Stimulated activated CD8-positive, alpha-beta memory T cell treated with anti-CD3 and anti-CD28 coated beads, Interleukin-15, amount 100 ng/mL, for 1 hour (primary cell): ENCODE data around the gene STAM.

Experiments used
- DNase-seq: peaks from one replicate; pipeline ENCODE4 v3.0.0-alpha.2; 2020; ENCODE audit warnings: low read depth

Gene STAM

DNA sequence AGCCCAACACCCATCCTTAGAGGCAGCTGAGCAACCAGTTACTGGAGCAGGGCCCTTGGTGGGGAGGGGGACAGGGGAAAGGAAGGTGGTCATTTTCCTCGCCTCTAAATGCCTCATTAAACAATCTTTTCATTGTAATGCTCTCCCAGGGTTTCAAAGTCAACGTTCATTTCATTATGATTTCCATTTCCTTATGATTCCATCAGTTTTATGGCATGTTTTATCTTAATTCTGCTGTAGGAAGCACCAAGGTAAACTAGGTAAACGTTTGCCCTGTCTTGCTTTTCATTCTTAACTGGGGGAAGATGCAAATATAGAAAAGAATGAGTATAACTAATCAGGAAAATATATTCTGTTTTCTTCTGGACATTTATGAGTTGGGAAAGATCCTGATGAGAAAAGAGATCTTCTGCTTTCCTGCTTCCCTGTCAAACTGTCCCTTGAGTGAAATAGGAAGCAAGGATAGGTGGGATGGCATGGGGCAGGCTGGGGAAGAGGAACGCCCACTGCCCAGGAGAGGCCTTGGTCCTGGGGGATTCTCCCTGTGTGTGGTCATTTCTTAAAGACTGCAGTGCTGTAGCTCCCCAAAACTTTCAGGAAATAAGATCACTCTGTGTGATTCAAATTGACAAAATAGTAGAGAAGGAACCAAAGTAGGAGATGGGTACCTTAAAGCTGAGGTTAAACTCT lies 87.5 kb downstream of the STAM start:
- no peak for DNase-seq

DNA sequence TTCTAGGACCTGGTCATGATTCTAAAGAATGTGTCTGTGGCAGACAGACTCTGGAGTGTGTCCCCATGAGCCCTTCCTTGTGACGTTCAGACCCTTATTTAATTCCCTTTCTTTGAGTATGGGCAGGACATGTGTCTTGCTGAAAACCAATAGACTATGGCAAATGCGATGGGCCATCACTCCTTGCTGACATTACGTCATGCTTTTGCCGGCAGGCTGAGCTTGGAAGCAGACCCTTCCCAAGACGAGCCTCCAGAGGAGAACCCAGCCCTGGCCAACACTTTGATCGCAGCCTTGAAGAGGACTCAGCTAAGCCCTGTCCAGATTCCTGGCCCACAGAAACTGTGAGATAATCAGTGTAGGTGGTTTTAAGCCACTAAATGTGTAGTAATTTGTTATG lies 89.7 kb downstream of the STAM start:
- no peak for DNase-seq

DNA sequence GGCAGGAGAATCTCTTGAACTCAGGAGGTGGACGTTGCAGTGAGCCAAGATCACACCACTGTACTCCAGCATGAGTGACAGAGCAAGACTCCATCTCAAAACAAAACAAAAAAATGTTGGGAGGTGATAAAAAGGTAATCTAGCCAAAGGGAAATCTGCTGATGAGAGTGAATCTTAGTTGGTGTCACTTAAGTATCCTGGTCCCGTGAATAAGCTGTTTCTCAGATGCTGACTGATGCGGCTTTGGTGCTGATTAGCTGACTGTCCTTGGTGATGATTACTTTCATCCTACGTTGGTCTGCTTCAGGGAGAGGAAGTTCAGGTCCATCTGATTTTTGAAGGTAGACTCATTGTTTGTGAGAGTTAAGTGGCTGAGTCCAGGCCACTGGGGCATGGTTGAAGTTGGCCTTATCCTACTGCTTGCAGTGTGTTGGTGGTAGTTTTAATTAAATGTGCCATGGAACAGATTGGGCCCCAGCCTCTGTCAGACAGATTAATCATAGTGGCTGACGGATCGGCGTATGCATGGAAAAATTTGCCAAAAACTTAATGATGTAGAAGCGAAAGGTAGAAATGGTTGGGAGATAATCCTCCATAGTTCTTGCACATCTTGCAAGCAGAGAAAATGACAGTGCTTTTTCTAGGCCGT lies 90.6 kb downstream of the STAM start:
- DNase-seq: no peak

DNA sequence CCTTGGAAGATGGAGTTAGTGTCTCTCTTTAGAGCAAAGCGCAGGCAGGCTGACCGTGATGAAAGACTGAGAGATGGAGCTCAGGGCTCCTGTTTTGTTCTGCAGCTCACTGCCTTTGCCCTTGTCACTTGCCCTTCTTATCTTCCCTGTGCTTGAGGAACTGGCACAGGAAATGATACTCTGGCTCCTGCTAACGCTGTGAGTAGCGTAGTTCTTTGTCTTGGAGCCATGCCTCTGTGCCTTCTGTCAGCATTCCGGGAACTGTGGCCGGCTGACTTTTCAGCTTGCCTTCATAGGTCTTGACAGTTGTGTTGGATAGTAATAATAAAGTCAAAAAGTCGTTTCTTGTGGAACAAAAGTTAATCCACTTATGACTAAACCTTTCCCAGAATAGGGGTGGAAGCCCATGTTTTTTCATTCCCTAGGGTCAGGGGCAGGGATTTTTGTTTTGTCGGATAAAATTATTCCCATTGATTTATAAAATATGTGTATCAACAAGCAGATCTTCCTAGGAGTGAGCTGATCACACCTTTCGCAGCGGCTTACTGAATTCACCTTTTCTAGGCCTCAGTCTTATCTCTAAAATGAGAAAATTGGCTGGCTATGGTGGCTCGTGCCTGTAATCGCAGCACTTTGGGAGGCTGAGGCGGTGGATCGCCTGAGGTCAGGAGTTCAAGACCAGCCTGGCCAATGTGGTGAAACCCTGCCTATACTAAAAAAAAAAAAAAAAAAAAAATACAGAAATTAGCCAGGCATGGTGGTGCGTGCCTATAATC lies 91.4 kb downstream of the STAM start:
- DNase-seq: no peak

DNA sequence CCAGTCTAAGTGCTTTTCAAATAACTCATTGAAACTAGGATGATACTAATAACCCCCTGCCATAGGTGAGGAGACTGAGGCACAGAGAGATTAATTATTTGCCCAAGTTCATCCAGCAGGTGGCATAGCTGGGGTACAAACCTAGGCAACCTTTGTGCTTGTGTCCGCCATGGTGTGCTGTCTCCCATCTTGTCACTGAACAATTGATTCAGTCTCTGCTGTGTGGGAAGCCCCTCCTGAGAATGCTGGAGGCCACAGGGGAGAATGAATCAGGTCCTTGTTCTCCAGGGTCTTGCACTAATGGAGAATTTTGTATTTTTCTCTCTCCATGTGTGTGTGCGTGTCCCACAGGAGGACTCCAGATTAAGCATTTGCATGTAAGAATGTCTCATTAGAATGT lies 92.3 kb downstream of the STAM start:
- no peak for DNase-seq

DNA sequence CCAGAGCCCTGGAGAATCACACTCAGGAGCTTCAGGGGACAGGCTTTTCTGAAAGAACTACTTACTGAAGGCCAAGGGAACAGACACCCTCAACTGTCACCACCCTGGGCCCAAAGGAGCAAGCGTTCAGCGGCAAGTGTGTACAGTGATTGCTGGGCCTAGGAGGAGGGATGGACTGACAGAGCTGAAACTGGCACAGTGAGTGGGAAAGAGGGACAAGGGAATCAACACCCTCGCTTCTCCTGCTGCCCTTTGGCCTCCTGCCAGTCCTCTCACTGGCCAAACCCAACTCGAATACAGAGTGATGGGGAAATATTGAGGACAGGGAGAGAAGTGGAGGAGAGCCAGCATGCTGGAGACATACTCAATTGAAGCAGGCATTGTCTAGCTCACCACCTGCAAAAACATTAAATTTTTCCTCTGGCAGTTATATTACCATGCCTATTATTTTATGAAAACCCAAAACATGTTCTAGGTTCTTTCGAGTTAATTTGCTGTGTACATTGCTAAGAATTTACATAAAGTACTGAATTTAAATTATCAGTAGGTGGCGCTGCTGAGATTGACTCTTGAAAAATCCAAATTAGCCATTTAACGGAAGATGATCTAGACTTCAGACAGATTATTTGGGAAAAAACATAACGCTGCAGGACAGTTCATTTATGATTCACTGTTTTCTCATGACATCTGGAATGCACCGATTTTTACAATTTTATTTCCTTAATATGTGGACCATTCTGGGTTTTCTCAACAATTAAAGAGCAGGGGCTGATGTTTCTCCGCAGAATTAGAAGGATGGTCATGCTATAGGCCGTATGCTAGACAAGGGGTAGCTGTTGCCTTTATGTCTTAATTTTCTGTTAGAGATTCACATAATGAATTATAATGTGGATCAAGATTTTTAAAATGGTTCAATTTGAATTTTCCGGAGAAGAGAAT lies 93.3 kb downstream of the STAM start:
- no peak for DNase-seq

DNA sequence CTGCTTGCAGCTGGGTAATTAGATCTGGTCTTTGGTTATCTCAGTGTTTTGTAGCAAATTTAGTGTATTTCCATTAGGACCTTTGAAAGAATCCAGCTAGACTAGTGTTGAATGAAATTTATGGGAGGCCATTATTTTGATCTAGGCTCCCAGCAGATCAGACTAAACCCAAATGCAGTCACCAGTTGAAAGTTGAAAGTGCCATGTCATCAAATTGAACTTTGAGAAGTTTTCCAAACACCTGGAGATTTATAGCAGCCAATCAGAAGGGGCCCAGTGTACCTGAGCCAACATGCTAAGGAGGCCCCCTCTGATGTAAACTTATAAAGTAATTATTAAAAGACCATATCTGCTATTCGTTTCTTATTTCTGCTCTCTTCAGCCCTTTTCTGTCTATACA lies 96.7 kb downstream of the STAM start:
- no peak for DNase-seq

DNA sequence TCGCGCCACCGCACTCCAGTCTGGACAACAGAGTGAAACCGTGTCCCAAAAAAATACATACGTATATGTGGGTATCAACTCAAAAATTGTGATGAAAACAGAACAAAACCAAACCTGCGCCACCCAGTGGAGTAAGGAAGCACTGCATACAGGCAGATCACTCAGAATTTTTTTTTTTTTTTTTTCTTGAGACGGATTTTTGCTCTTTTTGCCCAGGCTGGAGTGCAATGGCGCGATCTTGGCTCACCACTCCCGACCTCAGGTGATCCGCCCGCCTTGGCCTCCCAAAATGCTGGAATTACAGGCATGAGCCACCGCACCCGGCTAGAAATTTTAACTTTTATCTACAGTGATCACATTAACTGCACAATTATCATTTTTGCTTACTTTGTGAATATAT lies 99.0 kb downstream of the STAM start:
- DNase-seq: peak; percentile 62

DNA sequence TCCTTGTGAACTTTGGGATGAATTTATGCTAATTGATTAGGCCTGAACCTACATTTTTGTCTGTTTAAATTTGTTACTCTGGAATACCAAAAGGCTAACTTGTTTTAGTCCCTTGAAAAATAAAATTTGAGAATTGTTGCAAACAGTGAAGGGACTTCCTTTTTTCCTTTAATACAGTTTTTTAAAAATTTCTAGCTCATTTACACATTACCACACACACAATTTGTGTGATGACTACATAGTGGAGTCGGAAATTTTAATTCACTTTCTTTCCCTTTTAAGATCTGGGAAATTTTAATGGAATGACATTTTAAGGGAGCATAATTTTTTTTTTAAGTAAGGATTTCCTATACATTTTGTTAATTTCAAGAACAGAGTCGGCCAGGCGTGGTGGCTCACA lies 99.5 kb downstream of the STAM start:
- DNase-seq: no peak

DNA sequence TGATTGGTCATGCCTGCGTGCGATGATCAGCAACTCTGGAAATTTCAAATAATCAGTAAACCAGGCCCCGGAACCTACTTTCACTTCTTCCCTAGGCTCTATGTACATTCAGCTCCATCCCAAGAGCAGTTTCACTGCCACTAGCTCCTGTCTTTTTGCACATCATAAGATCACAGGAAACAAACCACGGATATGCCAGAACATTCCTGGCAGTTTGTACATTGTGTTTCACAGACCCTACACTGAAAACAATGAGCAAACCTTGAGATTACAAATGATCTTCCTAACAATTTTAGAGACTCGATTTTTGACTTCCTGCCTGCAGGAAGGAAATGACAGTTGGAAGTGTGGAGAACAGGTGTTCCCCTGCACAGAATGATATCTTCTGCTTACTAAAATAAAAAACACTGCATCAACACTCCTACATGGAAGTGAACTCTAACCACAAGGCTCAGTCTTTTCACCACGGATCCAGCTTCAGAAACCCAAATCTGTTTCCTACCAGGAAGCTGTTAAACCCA lies 100.5 kb downstream of the STAM start:
- no peak for DNase-seq

DNA sequence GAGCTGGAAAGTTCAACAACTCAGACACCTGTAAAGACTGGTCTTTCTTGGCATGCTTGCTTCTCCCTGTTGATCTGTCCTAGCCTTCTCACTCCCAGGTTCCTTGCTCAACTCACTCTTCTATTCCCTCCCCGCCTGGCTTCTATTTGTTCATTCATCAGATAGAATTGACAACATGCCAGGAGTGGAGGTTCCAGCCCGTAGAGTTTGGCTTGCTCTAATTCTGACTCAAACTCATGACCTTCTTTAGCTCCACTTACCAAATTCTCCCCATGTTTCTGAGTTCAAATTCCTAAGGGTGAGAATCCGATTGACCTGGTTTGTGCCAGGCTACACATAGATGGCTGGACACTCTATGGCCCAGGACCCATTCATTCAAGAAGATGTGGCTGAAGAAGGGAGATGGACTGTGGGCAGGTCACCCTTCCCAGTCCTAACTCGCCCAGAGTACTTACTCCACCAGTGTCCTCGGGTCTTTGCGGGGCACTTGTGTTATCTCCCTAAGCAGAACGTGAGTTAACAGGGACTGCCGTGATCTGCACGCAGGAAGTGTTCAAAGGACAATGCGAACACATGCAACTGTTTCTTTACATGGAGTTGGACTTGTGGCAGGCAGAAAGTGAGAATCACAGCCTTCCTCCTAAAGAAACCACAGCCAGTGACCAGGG lies 104.1 kb downstream of the STAM start:
- no peak for DNase-seq

DNA sequence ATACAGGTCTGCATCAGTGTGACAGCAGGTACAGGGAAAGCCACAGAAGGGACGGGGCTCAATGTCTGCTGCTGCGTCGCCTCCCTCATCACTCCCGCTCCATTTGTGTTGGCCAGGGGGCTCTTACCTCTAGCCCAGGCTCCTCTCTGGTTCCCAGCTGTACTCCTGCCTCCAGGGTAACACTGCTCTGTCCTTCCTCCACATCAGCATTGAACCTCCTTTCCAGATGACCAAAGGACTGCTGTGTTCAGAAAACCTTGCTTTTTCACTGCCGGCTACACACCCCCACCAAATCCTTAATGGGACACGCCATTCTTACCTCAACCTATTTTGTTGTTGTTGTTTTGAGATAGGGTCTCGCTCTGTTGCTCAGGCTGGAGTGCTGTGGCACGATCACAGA lies 105.9 kb downstream of the STAM start:
- DNase-seq: no peak

DNA sequence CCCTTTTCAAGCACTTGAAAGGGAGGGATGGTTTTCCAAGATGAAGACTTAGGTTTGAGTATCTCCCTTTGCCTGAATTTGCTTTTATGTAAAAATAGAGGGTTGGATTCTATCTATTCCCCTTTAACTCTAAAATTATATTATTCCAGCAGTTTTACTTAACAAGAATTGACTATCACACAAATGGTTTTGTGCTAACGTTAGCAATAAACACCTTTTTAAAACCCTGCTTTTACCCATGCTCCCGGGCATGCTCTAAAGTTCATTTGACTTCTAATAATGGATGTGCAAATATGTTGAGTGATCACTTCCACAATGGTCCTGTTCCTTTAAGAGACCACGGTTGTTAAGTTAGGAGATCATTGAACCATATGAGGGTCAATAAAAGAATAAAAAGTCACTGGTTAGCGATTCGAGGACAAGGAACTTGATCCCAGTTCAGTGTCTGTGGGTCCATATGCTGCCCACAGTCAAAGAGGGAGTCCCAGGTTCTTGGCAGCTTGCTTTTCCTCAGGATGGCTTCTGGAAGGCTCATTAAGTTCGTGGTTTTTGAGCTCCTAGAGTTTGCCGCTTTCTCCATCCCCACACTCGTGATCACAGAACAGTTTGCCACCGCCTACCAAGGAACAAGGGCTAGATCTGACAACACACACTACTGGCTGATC lies 108.0 kb downstream of the STAM start, which contains the start of gene TMEM236:
Gene TMEM236 (plus strand): TSS at position 421 of the 665 bp plus-strand sequence. CDS start 95 bp downstream, at position 516.
- no peak for DNase-seq

DNA sequence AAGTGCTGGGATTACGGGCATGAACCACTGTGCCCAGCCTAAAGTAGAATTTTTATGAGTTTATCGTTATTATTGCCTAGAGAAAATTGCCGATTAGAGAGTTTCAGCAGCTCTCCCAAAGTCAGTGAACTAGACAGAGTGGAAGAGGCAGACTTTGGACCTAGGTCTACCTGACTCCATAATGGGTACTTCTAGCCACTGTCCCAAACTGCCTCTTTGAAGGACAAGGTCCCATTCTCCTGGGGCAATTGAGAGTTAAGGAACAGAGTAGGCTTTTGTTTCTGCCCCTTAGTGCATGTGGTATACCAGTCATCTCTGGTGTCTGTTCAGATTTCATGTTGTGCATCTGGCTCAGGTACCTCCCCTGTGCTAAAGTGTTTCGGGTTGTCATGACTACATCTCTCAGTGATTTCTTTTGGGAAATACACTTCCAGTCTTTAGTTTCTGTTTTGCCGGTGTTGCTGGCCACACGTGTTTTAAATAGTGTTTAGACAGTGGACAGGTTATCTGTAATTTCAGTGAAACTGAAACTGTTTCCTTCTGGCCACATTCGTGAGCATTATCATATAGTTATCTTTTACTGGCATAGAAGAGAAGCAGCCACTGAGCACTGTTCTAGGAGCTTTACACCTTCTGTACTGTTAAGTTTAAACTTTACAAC lies 112.7 kb downstream of the STAM start:
- no peak for DNase-seq

DNA sequence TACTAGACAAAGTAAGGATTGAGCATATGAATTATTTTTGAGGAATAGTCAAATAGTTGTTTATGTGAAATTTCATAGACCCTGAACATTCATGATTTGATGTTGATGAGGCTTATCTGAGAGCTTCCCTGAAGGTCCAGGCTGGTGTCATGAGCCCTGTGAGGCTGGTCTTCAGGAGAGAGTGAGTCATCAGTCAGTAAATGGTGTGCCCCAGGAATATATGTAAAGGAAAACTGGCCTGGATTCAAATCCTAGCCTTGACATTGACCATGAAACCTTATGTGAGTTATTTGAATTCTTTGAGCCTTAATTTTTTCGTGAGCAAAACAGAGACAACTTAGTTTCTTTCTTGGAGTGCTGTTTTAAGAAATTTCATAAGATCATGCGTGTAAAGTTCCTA lies 114.2 kb downstream of the STAM start:
- no peak for DNase-seq

DNA sequence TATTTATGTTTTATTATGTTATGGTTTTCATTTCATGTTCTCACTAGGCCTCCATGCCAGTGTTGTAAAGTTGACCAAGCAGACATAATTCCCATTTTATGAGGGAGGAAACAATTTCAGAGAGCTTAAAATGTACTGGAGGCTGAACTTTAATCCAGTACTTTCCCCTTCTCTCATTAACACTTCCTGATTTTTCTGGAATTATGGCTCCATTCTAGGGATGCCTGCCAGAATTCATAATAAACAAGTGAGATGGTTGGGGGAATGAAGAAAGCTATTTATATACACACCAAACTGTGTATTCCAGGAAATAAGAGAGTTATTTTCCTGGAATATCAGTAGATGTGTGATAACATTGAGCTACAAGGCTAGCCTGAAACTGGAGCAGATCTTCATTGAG lies 114.9 kb downstream of the STAM start:
- DNase-seq: no peak

DNA sequence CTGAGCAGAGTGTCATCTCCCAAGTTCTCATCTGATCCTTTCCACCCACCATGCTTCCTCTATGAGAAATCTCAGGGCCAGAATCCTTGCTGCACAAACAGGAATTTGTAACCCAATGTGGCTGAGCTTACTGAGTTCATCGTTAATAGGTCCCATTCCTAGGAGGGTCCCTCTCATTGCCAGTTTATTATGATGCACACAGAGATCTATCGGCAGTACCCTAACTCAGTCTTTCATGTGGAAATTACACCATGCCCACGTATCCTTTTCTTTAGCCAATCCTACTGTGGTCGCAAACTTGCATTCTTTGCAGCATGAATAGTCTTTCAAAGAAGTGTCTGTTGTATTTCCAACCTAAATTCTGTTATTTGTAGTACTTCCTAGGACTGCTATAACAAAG lies 120.2 kb downstream of the STAM start:
- DNase-seq: no peak

DNA sequence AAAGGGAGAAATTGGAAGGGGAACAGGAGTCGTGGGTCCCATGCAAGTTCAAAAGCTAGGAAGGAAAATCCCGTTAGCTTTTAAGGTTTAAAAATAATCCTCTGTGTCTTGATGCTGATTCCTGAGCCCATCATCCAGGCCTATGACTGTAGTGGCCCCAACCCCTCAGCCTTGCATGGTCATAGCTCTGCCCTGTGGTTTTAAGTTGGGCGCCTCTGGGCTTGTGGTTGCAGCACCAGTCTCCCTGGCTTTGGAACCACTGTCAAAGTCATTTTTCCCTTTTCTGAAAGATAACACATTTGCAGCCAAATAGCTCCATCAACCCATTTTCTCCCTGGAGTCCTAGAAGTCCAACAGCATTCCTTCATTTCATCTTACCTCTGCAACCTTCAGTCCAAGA lies 121.7 kb downstream of the STAM start:
- no peak for DNase-seq
